T-helper 17 cell (primary cell): Measurements from ENCODE around the gene PPP1R12B. TPM values are rescaled to one million over a fixed set of nuclear protein-coding genes. Genes with fewer than 3 reads are reported as not detected.
"Not testable (repeated sequence)": the region's sequence is repeated elsewhere in the genome, so short reads cannot be mapped to it uniquely, and the experiment has no call there.

Source experiments
- ATAC-seq: fragments of 150-1000 bp; cut with Tn5 transposase; 2 replicates; pipeline ENCODE4 v1.10.0; 2021; ENCODE audit warnings: mild to moderate bottlenecking, moderate library complexity
- DNase-seq, 3 donors: peaks; one replicate each; pipeline versions ENCODE4 v3.0.0 to v3.0.0-alpha.2; 2020 to 2021
- H3K9me3 ChIP-seq: one replicate; pipeline ENCODE4 v1.7.0; 2013; ENCODE audit warnings: low read length, mild to moderate bottlenecking; ENCODE audit not compliant: control insufficient read depth, poor library complexity, severe bottlenecking
- H3K27ac Mint-ChIP-seq: one replicate; pipeline ENCODE4 v1.8.0; 2022; ENCODE audit warnings: mild to moderate bottlenecking, moderate library complexity, mixed read lengths
- H3K27me3 Mint-ChIP-seq: one replicate; pipeline ENCODE4 v1.8.0; 2022; ENCODE audit warnings: mixed read lengths
- H3K36me3 Mint-ChIP-seq: one replicate; pipeline ENCODE4 v1.8.0; 2022; ENCODE audit warnings: low read depth, mixed read lengths
- H3K4me1 Mint-ChIP-seq: one replicate; pipeline ENCODE4 v1.8.0; 2022; ENCODE audit warnings: mild to moderate bottlenecking, mixed read lengths
- H3K4me3 Mint-ChIP-seq: one replicate; pipeline ENCODE4 v1.8.0; 2022; ENCODE audit warnings: mild to moderate bottlenecking, moderate library complexity, mixed read lengths
- total RNA-seq, 4 donors: library from RNA in 2 of 4; stranded (reverse) in 2 of 4; gene quantifications; one replicate each; pipeline ENCODE4 v1.2.3 and lab custom pipeline; 2022 to 2026

Gene PPP1R12B
- total RNA-seq, 2 donors from 2014 or later, result 28.6 to 30.4 TPM

GRCh38 chr1:202546377-202546776 is 197.9 kb downstream of the PPP1R12B start:
- H3K9me3 ChIP-seq, H3K36me3 Mint-ChIP-seq, H3K4me3 Mint-ChIP-seq, DNase-seq, H3K27me3 Mint-ChIP-seq, H3K27ac Mint-ChIP-seq, ATAC-seq: not testable (repeated sequence)
- H3K4me1 Mint-ChIP-seq, result peaks cover 15% of the 10 kb centered on the region

DNA sequence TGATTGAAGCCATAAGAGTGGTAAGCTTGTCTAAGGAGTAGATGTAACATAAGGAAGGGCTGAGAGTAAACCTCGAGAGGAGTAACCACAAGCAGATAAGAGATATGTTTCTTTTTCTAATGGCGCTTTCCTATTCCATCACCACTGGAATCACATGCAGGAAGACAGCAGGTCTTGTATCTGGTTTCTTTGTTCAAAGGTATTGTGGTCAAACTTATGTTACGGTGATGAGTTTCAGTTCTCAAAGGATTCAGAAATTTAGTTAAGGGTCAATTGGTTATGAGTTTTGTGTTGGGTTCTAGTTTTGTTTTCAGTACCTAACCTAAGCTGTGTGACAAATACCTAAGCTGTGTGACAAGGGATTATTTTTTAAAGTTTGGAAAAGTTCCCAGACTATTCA is 198.3 kb downstream of the PPP1R12B start:
- not testable (repeated sequence) for DNase-seq, H3K9me3 ChIP-seq, H3K4me3 Mint-ChIP-seq, H3K36me3 Mint-ChIP-seq, H3K27ac Mint-ChIP-seq, ATAC-seq, H3K27me3 Mint-ChIP-seq
- peaks cover 15% of the 10 kb centered on the region for H3K4me1 Mint-ChIP-seq

DNA sequence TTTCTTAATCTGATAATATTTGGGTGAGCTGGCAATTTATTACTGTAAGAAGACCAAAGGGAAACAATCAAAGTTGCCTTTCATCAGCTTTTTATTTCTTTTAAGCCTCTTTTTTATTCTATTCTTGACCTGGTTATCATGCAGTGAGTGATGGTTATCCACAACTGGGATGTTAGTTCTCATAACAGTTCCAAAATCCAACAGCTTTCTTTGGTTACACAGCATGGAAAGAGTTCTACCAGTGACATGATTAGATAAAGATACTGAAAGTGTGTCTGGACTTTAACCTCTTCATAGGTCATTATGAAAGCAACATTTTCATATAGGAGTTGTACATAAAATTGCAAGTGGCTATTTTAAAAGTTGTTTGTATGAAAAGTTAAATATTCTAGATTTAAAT is 198.7 kb downstream of the PPP1R12B start:
- ATAC-seq (no peak), DNase-seq (no peak)
- H3K9me3 ChIP-seq, result no peaks in the 10 kb centered on the region
- H3K27ac Mint-ChIP-seq, result no peak overlapping the region
- H3K36me3 Mint-ChIP-seq, result no peaks in the 10 kb centered on the region
- no peak overlapping the region for H3K4me3 Mint-ChIP-seq
- no peaks in the 10 kb centered on the region for H3K27me3 Mint-ChIP-seq
- peaks cover 13% of the 10 kb centered on the region for H3K4me1 Mint-ChIP-seq

- H3K27ac Mint-ChIP-seq, ATAC-seq, DNase-seq, H3K27me3 Mint-ChIP-seq, H3K9me3 ChIP-seq, H3K36me3 Mint-ChIP-seq, H3K4me3 Mint-ChIP-seq: not testable (repeated sequence)
- H3K4me1 Mint-ChIP-seq, result peaks cover 17% of the 10 kb centered on the region
Observed at GRCh38 chr1:202550088-202550487, 201.6 kb downstream of the PPP1R12B start.

- ATAC-seq, result no peak
- H3K27me3 Mint-ChIP-seq, result no peaks in the 10 kb centered on the region
- H3K4me1 Mint-ChIP-seq, result peaks cover 7% of the 10 kb centered on the region
- H3K27ac Mint-ChIP-seq, result no peak overlapping the region
- no peaks in the 10 kb centered on the region for H3K9me3 ChIP-seq
- peaks cover 6% of the 10 kb centered on the region for H3K36me3 Mint-ChIP-seq
- DNase-seq, result no peak
- no peak overlapping the region for H3K4me3 Mint-ChIP-seq
Observed at GRCh38 chr1:202551683-202552082, 203.2 kb downstream of the PPP1R12B start.

- not testable (repeated sequence) for ATAC-seq, H3K4me1 Mint-ChIP-seq
Observed at GRCh38 chr1:202552615-202553014, 204.1 kb downstream of the PPP1R12B start.

DNA sequence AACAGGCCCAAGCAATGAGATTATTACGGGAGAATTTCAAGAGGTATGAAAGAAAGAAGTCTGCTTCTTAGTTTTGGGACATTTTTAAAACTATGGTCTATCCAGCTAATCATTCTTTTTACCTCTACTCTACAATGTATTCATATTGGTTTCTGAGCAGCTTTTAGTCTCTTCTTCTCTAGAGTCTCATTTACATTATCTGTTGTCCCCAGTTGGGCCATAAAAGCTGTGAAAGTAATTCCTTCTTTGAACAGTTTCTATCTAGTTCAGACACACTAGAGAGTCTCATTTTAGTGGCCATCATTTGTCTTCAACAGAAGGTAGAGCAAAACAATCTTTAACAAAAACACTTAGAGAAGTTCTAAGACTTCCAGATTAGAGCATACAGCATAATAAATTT is 204.6 kb downstream of the PPP1R12B start:
- H3K27me3 Mint-ChIP-seq, H3K9me3 ChIP-seq, H3K27ac Mint-ChIP-seq, ATAC-seq, H3K4me3 Mint-ChIP-seq, H3K36me3 Mint-ChIP-seq, DNase-seq, H3K4me1 Mint-ChIP-seq: not testable (repeated sequence)

More at GRCh38 chr1:202552615-202553014, 204.1 kb downstream of the PPP1R12B start:
- H3K27me3 Mint-ChIP-seq, H3K27ac Mint-ChIP-seq, H3K36me3 Mint-ChIP-seq, H3K9me3 ChIP-seq, DNase-seq, H3K4me3 Mint-ChIP-seq: not testable (repeated sequence)

DNA sequence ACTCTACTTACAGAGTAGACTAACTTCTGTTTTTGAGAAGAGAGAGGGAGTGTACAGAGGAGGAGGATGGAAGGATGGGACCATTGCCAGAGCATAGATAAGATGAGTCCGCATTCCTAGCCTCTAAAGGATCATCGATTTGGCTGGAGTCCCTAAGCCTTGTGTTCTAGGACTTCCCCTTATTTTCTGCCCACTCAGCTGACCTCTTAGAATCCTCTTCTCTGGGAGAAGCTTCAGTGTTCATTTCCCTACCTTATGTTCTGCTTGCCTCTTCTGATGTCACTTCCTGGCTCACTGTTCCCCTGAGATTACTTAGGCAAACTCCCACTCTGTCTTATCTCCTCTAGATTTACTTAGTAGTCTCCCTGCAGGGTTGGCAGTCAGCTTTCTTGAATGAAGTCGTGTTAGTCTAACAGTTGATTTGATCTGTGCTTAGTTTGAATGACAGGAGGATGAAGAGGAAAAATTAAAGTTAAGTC is 205.1 kb downstream of the PPP1R12B start:
- no peaks in the 10 kb centered on the region for H3K9me3 ChIP-seq
- ATAC-seq (no peak), DNase-seq (no peak)
- Mint-ChIP-seq H3K27ac (no peak overlapping the region), H3K4me3 (no peak overlapping the region), H3K27me3 (no peaks in the 10 kb centered on the region), H3K4me1 (peaks cover 6% of the 10 kb centered on the region), H3K36me3 (peaks cover 6% of the 10 kb centered on the region)

- H3K9me3 ChIP-seq, H3K36me3 Mint-ChIP-seq, DNase-seq, H3K4me3 Mint-ChIP-seq, H3K4me1 Mint-ChIP-seq, H3K27ac Mint-ChIP-seq, ATAC-seq, H3K27me3 Mint-ChIP-seq: not testable (repeated sequence)
Observed at GRCh38 chr1:202554619-202555018, 206.1 kb downstream of the PPP1R12B start.

- not testable (repeated sequence) for H3K27me3 Mint-ChIP-seq, H3K27ac Mint-ChIP-seq, H3K4me1 Mint-ChIP-seq, H3K36me3 Mint-ChIP-seq, H3K9me3 ChIP-seq, ATAC-seq, DNase-seq, H3K4me3 Mint-ChIP-seq
Observed at GRCh38 chr1:202556037-202556436, 207.5 kb downstream of the PPP1R12B start.

DNA sequence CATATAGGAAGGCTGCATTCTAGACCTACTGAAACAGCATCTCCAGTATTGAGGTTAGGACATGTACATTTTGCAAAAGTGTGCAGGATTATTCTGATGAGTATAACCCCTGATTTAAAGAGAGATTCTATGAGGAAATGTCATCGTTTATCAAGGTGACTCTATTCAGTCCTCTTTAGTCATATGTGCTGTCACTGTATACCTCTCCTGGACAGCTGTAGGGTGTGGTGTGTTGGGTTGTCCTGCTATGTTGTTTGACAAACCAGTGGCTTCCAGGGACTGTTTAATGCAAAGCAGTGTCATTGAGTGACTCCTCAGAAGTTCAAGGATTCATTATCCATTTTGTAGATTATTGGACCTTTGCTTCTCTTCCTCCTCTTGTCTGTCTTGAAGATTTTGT is 209.2 kb downstream of the PPP1R12B start:
- H3K27me3 Mint-ChIP-seq, H3K36me3 Mint-ChIP-seq, ATAC-seq, H3K27ac Mint-ChIP-seq, H3K9me3 ChIP-seq, H3K4me3 Mint-ChIP-seq, H3K4me1 Mint-ChIP-seq, DNase-seq: not testable (repeated sequence)

DNA sequence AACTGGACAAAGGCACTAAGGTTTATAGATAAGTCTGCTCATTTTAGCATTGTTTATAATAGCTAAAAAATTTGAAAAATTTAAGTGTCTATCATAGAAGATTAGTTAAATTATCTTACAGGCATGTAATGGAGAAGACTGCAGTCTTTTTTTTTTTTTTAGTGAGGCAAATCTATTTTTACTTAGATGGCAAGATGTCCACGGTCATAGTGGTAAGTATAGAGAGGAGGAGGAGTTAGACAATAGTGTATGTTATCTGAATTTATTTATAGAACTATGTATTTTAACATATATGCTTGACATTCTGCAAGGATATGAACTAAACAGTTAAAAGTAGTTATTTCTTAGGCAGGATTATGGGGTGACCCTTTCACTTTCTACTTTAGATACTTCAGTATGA is 212.7 kb downstream of the PPP1R12B start:
- DNase-seq (no peak), ATAC-seq (no peak)
- Mint-ChIP-seq H3K36me3 (peaks cover 6% of the 10 kb centered on the region), H3K4me1 (peaks cover 4% of the 10 kb centered on the region), H3K4me3 (no peak overlapping the region), H3K27me3 (no peaks in the 10 kb centered on the region), H3K27ac (no peak overlapping the region)
- H3K9me3 ChIP-seq, result no peaks in the 10 kb centered on the region

DNA sequence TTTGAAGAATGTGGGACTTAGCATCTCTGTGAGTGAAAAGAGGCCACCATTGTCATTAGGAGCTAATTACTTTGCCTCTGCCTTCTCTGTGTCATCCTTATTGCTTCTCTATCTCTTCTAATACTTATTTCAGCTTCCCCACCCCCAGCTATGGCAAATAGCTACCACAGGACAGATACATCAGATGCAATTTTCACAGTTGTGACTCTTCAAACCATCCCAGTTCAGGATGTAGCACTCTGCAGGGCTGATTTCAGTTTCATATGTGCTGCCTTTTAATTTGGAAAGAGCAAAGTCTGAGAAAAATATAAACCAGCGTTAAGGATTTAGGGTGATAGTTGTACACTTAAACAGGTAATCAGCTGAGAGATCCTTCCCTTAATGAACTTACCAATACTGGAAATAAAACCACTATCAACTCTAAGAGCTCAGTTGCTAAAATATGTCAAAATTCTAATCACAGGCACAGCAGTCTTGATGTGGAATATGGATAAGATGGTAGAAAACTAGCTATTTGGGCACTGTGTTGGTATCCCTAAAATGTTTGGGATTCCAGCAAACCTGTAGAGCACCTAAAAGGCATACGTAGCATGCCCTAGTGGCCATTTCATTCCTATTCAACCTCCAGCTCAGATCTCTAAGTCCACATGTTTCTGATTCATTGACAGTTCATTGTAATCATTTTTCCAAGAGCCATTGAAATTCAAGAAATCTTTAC is 213.4 kb downstream of the PPP1R12B start:
- H3K9me3 ChIP-seq, result no peaks in the 10 kb centered on the region
- H3K27me3 Mint-ChIP-seq, result no peaks in the 10 kb centered on the region
- no peak for DNase-seq
- ATAC-seq, result no peak
- no peak overlapping the region for H3K27ac Mint-ChIP-seq
- H3K36me3 Mint-ChIP-seq, result peaks cover 3% of the 10 kb centered on the region
- H3K4me3 Mint-ChIP-seq, result no peak overlapping the region
- H3K4me1 Mint-ChIP-seq, result peaks cover 4% of the 10 kb centered on the region

DNA sequence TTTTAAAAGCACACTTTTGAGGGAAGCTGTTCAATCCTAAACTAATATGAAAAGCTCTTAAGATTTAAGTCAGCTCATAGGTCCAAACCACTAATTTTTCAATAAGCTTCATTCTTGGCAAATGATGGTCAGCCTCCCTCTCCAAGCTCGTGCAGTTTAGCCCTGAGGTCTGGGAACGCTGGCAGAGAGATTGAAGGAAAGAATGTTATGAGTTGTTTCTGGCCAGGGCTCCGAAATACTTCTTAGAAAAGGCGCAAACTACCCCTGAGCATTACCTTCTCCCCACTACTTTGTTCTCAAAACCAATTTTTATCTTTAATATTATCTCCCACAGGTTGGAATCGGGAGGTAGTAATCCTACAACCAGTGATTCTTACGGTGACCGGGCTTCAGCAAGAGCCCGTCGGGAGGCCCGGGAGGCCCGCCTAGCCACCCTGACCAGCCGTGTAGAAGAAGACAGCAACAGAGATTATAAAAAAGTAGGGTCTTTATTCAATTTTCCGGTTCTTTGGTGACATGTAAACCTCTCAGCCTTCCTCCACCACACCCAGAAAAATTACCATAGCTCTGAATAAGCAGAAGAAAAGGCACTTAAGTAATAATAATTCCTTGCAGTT is 214.1 kb downstream of the PPP1R12B start:
- H3K9me3 ChIP-seq, result no peaks in the 10 kb centered on the region
- peaks cover 5% of the 10 kb centered on the region for H3K36me3 Mint-ChIP-seq
- no peaks in the 10 kb centered on the region for H3K27me3 Mint-ChIP-seq
- H3K27ac Mint-ChIP-seq, result no peak overlapping the region
- H3K4me3 Mint-ChIP-seq, result no peak overlapping the region
- peaks cover 6% of the 10 kb centered on the region for H3K4me1 Mint-ChIP-seq
- DNase-seq, result no peak
- no peak for ATAC-seq
